GM12878 (cell line): ENCODE data around the gene MYMX. TPM values are rescaled to one million over a fixed set of nuclear protein-coding genes. Genes with fewer than 3 reads are reported as not detected.
A peak's percentile ranks its signal among the peaks of the same experiment; 100 is the strongest.

Experiments
- ATAC-seq: fragments of 200-7000 bp; cut with Tn5 transposase; 3 replicates; pipeline ENCODE4 v1.9.1; 2020; ENCODE audit warnings: mild to moderate bottlenecking, moderate library complexity
- BruUV-seq: library from RNA; stranded (reverse); fragments of 400-500 nt; replicated peaks from 2 replicates; lab custom pipeline; 2021; lab: Mats Ljungman, UMichigan
- CTCF ChIA-PET: fragments of 300-600 bp; sonication (Branson Sonifier 250); formaldehyde crosslinking; extraction: SDS; loops from one replicate; lab custom pipeline; 2021; ENCODE audit warnings: inconsistent platforms; lab: Yijun Ruan, JAX
- POLR2A ChIA-PET: fragments of 350-600 bp; formaldehyde crosslinking; extraction: SDS; loops from one replicate; lab custom pipeline; 2021; ENCODE audit warnings: inconsistent platforms; lab: Charles Lee
- RAD21 ChIA-PET: fragments of 300-600 bp; sonication (Branson Sonifier 250); formaldehyde crosslinking; loops from one replicate; lab custom pipeline; 2023; ENCODE audit warnings: antibody characterized with exemption; ENCODE audit not compliant: unreplicated experiment; lab: Charles Lee
- SMC1A ChIA-PET: fragments of 300-600 bp; sonication (Branson Sonifier 250); formaldehyde crosslinking; loops from one replicate; lab custom pipeline; 2023; ENCODE audit not compliant: unreplicated experiment, uncharacterized antibody; lab: Charles Lee
- DNase-seq: peaks from one replicate; pipeline ENCODE4 v3.0.0-alpha.2; 2011; ENCODE audit warnings: low read depth, low spot score
- FAIRE-seq: peaks from 3 replicates; lab custom pipeline; 2011; peaks lifted over from hg19 to GRCh38; lab: Jason Lieb, UNC
- H2AFZ ChIP-seq: 2 replicates; pipeline ENCODE4 v1.6.0; 2011; ENCODE audit warnings: low read depth, low read length, control low read depth; ENCODE audit not compliant: control insufficient read depth
- H3K27ac ChIP-seq: 2 replicates; pipeline ENCODE4 v1.5.1; 2011; ENCODE audit warnings: control low read depth; ENCODE audit not compliant: control insufficient read depth, insufficient read depth
- H3K27me3 ChIP-seq, 2 experiments: replicated peaks in 1 of 2; 2 replicates each; pipeline versions ENCODE4 v1.6.0 to v1.6.1; 2011; ENCODE audit warnings: low read length in 1 of 2; ENCODE audit not compliant: control insufficient read depth in 2 of 2, insufficient read depth in 2 of 2
- H3K36me3 ChIP-seq, 2 experiments: 2 replicates each; pipeline ENCODE4 v1.5.1; 2011; ENCODE audit warnings: low read length in 1 of 2; ENCODE audit not compliant: control insufficient read depth in 2 of 2, insufficient read depth in 2 of 2
- H3K4me1 ChIP-seq: 2 replicates; pipeline ENCODE4 v1.6.1; 2011; ENCODE audit warnings: mild to moderate bottlenecking, low read length, moderate library complexity, mixed read lengths; ENCODE audit not compliant: control insufficient read depth, insufficient read depth
- H3K4me2 ChIP-seq: 2 replicates; pipeline ENCODE4 v1.6.0; 2011; ENCODE audit warnings: control low read depth; ENCODE audit not compliant: control insufficient read depth, insufficient read depth
- H3K4me3 ChIP-seq: fragments of 200-600 bp; sonication (generic); 2 replicates; pipeline ENCODE4 v1.5.1; 2016
- H3K79me2 ChIP-seq: 2 replicates; pipeline ENCODE4 v1.6.0; 2011; ENCODE audit warnings: low read length; ENCODE audit not compliant: control insufficient read depth, insufficient read depth
- H3K9ac ChIP-seq: 2 replicates; pipeline ENCODE4 v1.8.0; 2011; ENCODE audit warnings: low read length, control low read depth, mixed read lengths; ENCODE audit not compliant: control insufficient read depth, insufficient read depth
- H3K9me3 ChIP-seq: replicated peaks from 3 replicates; pipeline ENCODE4 v1.5.1; 2011; ENCODE audit warnings: mild to moderate bottlenecking, low read length; ENCODE audit not compliant: control insufficient read depth, insufficient read depth
- H4K20me1 ChIP-seq: 2 replicates; pipeline ENCODE4 v1.6.0; 2011; ENCODE audit not compliant: control insufficient read depth, insufficient read depth
- ATF3 ChIP-seq: IDR thresholded peaks from 2 replicates; pipeline ENCODE4 v1.6.1; 2011; ENCODE audit warnings: low read depth, mild to moderate bottlenecking, low read length, moderate library complexity, borderline replicate concordance; ENCODE audit errors: extremely low read depth
- ATF7 ChIP-seq: fragments of 450-650 bp; IDR thresholded peaks from 2 replicates; pipeline ENCODE4 v1.6.1; 2016; ENCODE audit warnings: low read depth, mild to moderate bottlenecking
- BACH1 ChIP-seq: fragments of 450-650 bp; IDR thresholded peaks from 2 replicates; pipeline ENCODE4 v1.6.1; 2017; ENCODE audit warnings: mild to moderate bottlenecking, borderline replicate concordance
- ESRRA ChIP-seq: IDR thresholded peaks from 2 replicates; pipeline ENCODE4 v1.6.1; 2012; ENCODE audit warnings: mild to moderate bottlenecking, low read length, improper control_type of control experiment
- FOXM1 ChIP-seq: IDR thresholded peaks from 2 replicates; pipeline ENCODE4 v1.6.1; 2012; ENCODE audit warnings: low read depth, mild to moderate bottlenecking, inconsistent platforms, low read length, moderate library complexity
- NFIC ChIP-seq: IDR thresholded peaks from 2 replicates; pipeline ENCODE4 v1.6.1; 2012; ENCODE audit warnings: low read depth, mild to moderate bottlenecking, inconsistent platforms, low read length, moderate library complexity
- POLR2AphosphoS2 ChIP-seq: IDR thresholded peaks from 2 replicates; pipeline ENCODE4 v1.6.1; 2011; ENCODE audit warnings: low read depth, mild to moderate bottlenecking, low read length, improper control_type of control experiment, moderate library complexity
- POLR2AphosphoS5 ChIP-seq: IDR thresholded peaks from 2 replicates; pipeline ENCODE4 v1.6.1; 2011; ENCODE audit warnings: mild to moderate bottlenecking, low read length, inconsistent platforms
- SKIL ChIP-seq: fragments of 450-650 bp; IDR thresholded peaks from 2 replicates; pipeline ENCODE4 v1.6.1; 2017; ENCODE audit warnings: mild to moderate bottlenecking, low read depth, inconsistent platforms; ENCODE audit not compliant: poor library complexity, severe bottlenecking
- SMAD5 ChIP-seq: IDR thresholded peaks from 2 replicates; pipeline ENCODE4 v1.6.1; 2016; ENCODE audit warnings: antibody characterized with exemption, low read depth
- ZSCAN29 ChIP-seq: fragments of 450-650 bp; IDR thresholded peaks from 2 replicates; pipeline ENCODE4 v1.6.1; 2017; ENCODE audit warnings: mild to moderate bottlenecking, moderate library complexity
- WGBS: methylation state at CpG from one replicate; pipeline ENCODE4 v1.1.6; 2016; ENCODE audit warnings: low lambda C conversion rate; ENCODE audit not compliant: insufficient replicate concordance, insufficient coverage; ENCODE audit errors: missing lambda C conversion rate; 5-methylcytosine and 5-hydroxymethylcytosine counted together
- in situ Hi-C: fragments of 300-500 bp; cut with MboI; formaldehyde crosslinking; loops from 9 replicates; pipeline ENCODE4 v1.14.3; 2018; ENCODE audit warnings: mixed read lengths
- intact Hi-C: fragments of 100-400 bp; cut with micrococcal nuclease; formaldehyde crosslinking; loops from one replicate; pipeline ENCODE4 v1.14.2; 2022; ENCODE audit not compliant: unreplicated experiment
- polyA plus RNA-seq, 11 experiments: library from polyadenylated mRNA; depleted of rRNA in 4 of 11; unstranded in 6 of 11; stranded (reverse) in 5 of 11; fragments of >200 nt; fragmentation: Nextera tagmentation in 4 of 11; fragmentation: Illumina TruSeq in 1 of 11; extraction: Ambion mirVana in 4 of 11; extraction: Trizol in 1 of 11; gene quantifications; 1 replicate in 1 of 11; 2 replicates in 10 of 11; pipeline versions ENCODE4 v1.2.1 to v1.2.3, GENCODE V29; 2011 to 2016; ENCODE audit warnings: inconsistent platforms in 2 of 11, missing spikeins in 2 of 11, low read depth in 1 of 11
- total RNA-seq, 4 experiments: library from RNA; depleted of rRNA in 3 of 4; stranded (reverse); fragments of >200 nt in 3 of 4; fragmentation: Illumina TruSeq in 1 of 4; extraction: Trizol in 1 of 4; gene quantifications; 2 replicates each; pipeline versions ENCODE4 v1.2.1 to v1.2.3, GENCODE V29; 2013 to 2021

Gene MYMX
- total and polyA plus RNA-seq, 10 of the 15 experiments (the other 5 are each of a cell fraction or from before 2014, with no cell fraction given), result not detected

GRCh38 chr6:44250067-44250717 is 33.5 kb downstream of the MYMX start:
- Histone ChIP-seq H3K36me3 (peaks cover 37 to 53% of the 10 kb centered on the region in 2 experiments), H2AFZ (no peak overlapping the region), H3K4me2 (peak overlapping the region; percentile 66), H3K79me2 (peaks cover 82% of the 10 kb centered on the region), H3K27ac (no peak overlapping the region), H3K9ac (no peak overlapping the region; the same call in 1 of the 2 replicates), H3K4me1 (peaks cover 11% of the 10 kb centered on the region), H3K4me3 (peak overlapping the region; percentile 95), H4K20me1 (peaks cover 11% of the 10 kb centered on the region; the same call in 1 of the 2 replicates), H3K9me3 (no peaks in the 10 kb centered on the region), H3K27me3 (no peaks in the 10 kb centered on the region)
- SMC1A ChIA-PET, result interaction anchor here (2.6 kb wide), 1 partner anchor 26 kb away, joined by 10 read pairs; no protein-coding TSS in a partner anchor
- 52% methylated on average over 5 of the region's 6 CpGs for WGBS
- RAD21 ChIA-PET, result interaction anchor here (1.4 kb wide), 1 partner anchor 12 kb away, joined by 6 read pairs; no protein-coding TSS in a partner anchor
- in situ Hi-C loops, result no loop called here
- no peak for FAIRE-seq
- DNase-seq, result no peak
- BruUV-seq, result TSS peak; percentile 49
- no peak for ATAC-seq
- POLR2A ChIA-PET, result interaction anchor here (1.9 to 6.3 kb wide), 4 partner anchors 10 to 14 kb away, joined by 4 to 131 read pairs (median 7); partner anchors contain the start of gene SLC35B2
- CTCF ChIA-PET, result interaction anchor here (1.0 to 3.0 kb wide), 7 partner anchors 8 to 151 kb away, joined by 3 to 14 read pairs (median 6); no protein-coding TSS in a partner anchor
- TF ChIP-seq SMAD5, result 0 out of 2 replicates have a peak, but pooled peaks have one; percentile 18
- no peak for TF ChIP-seq ESRRA
- intact Hi-C loops, result no loop called here

GRCh38 chr6:44250718-44251123 is 34.0 kb downstream of the MYMX start:
- 59% methylated on average over 3 of the region's 3 CpGs for WGBS
- in situ Hi-C loops (no loop called here), intact Hi-C loops (no loop called here)
- TF ChIP-seq BACH1 (peak; percentile 59; the same call in 1 of the 2 replicates), FOXM1 (no peak), POLR2AphosphoS2 (peak; percentile 49; the same call in 1 of the 2 replicates), NFIC (no peak), SKIL (no peak), SMAD5 (0 out of 2 replicates have a peak, but pooled peaks have one; percentile 25), POLR2AphosphoS5 (peak; percentile 44), ZSCAN29 (no peak), ATF3 (no peak), ATF7 (peak; percentile 9; the same call in 1 of the 2 replicates)
- Histone ChIP-seq H3K9me3 (no peaks in the 10 kb centered on the region), H3K4me1 (peaks cover 14% of the 10 kb centered on the region), H3K27ac (no peak overlapping the region), H3K4me2 (peak overlapping the region; percentile 66), H2AFZ (no peak overlapping the region), H3K9ac (no peak overlapping the region), H3K27me3 (no peaks in the 10 kb centered on the region), H3K36me3 (peaks cover 39 to 53% of the 10 kb centered on the region in 2 experiments), H4K20me1 (peaks cover 11% of the 10 kb centered on the region; the same call in 1 of the 2 replicates), H3K4me3 (peak overlapping the region; percentile 95), H3K79me2 (peaks cover 84% of the 10 kb centered on the region)
- ChIA-PET SMC1A (interaction anchor here (1.5 kb wide), 1 partner anchor 26 kb away, joined by 6 read pairs; no protein-coding TSS in a partner anchor), RAD21 (interaction anchor here (1.0 to 1.9 kb wide), 3 partner anchors 27 to 81 kb away, joined by 3 to 6 read pairs (median 3); no protein-coding TSS in a partner anchor), CTCF (interaction anchor here (1.2 to 3.0 kb wide), 7 partner anchors 9 to 151 kb away, joined by 3 to 14 read pairs (median 6); no protein-coding TSS in a partner anchor), POLR2A (interaction anchor here (1.3 to 2.0 kb wide), 5 partner anchors 10 to 25 kb away, joined by 3 to 9 read pairs (median 4); no protein-coding TSS in a partner anchor)
- FAIRE-seq, result no peak
- no peak for DNase-seq
- no TSS peak for BruUV-seq
- no peak for ATAC-seq
